Ectodermal cell (in vitro differentiated cells): ENCODE measurements around the gene MTG1.
"Not testable (repeated sequence)": the region's sequence is repeated elsewhere in the genome, so short reads cannot be mapped to it uniquely, and the experiment has no call there.

Source experiments
- H3K27ac ChIP-seq: 2 replicates; pipeline ENCODE4 v1.7.0; 2013; ENCODE audit warnings: mild to moderate bottlenecking, low read depth, low read length; ENCODE audit not compliant: insufficient read depth, poor library complexity, severe bottlenecking
- H3K27me3 ChIP-seq: 2 replicates; pipeline ENCODE4 v1.7.0; 2013; ENCODE audit warnings: mild to moderate bottlenecking, low read length; ENCODE audit not compliant: insufficient read depth, control insufficient read depth, poor library complexity, severe bottlenecking
- H3K36me3 ChIP-seq: one replicate; pipeline ENCODE4 v1.7.0; 2013; ENCODE audit warnings: low read length; ENCODE audit not compliant: control insufficient read depth, insufficient read depth
- H3K4me1 ChIP-seq: one replicate; pipeline ENCODE4 v1.7.0; 2013; ENCODE audit warnings: low read length; ENCODE audit not compliant: control insufficient read depth, insufficient read depth
- H3K4me3 ChIP-seq: 2 replicates; pipeline ENCODE4 v1.7.0; 2013; ENCODE audit warnings: low read depth, low read length, control low read depth; ENCODE audit not compliant: insufficient read depth
- H3K9me3 ChIP-seq: 2 replicates; pipeline ENCODE4 v1.7.0; 2013; ENCODE audit warnings: mild to moderate bottlenecking, low read length, moderate library complexity; ENCODE audit not compliant: control insufficient read depth
- whole genome bisulfite sequencing, 2 experiments: methylation state at CpG; one replicate each; pipeline ENCODE4 v1.1.7; 2013; ENCODE audit warnings: missing lambda C conversion rate in 2 of 2; 5-methylcytosine and 5-hydroxymethylcytosine counted together

MTG1 gene

DNA sequence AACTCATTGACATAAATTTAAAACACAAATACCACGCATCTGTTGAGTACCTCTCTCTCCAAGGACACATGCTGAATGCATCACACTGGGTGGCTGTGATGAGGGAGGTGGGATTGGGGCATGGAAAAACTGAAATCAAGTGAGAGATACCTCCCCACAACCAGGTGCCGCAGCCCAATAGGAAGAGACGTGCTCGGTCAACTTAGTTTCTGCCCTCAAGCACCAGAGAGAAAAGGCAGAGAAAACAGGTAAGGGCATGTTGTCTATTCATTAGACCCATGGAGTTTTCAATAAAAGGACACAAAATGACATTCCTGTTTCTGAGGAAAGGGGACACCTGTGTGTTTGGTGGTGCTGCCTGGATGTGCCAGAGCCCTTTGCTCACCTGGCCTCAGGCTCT is 35.6 kb downstream of the MTG1 start:
- H3K4me1 ChIP-seq, H3K27me3 ChIP-seq, H3K36me3 ChIP-seq, H3K4me3 ChIP-seq, H3K9me3 ChIP-seq, H3K27ac ChIP-seq: not testable (repeated sequence)
- WGBS, 2 experiments, result 88 to 92% methylated on average over 3 of the region's 4 CpGs

DNA sequence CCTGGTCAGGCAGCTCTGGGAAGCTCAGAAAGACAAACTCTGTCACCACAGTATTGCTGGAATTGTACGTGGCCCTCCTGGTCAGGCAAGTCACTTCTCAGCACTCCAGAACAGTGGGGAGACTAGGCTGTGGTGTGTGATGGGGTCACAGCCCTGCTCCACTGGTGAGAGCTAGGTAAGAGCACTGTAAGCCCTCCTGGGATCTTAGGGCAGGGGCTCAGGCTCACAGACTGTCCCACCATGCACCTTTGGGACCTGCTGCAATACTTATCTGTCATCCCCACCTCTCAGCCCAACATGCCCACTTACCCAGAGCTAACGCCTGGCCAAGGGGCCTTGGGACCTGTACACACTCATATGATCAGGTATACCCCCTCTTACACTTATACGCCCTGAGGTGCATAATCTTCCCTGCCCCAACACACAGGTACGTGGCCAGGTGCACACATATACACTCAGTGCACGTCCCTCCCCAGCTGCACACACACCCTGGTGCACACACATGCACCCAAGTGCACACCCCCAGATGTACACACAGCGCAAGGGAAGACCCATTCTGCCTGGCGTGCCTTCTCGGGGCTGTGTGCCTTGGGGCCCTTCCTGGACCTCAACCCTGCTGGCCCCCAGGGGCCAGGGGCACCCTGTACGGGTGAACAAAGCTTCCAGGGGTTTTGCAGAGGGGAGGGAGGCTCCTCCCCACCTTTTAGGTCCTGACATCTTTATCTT is 38.1 kb downstream of the MTG1 start:
- H3K27me3 ChIP-seq, H3K27ac ChIP-seq, H3K36me3 ChIP-seq, H3K4me3 ChIP-seq, H3K4me1 ChIP-seq, H3K9me3 ChIP-seq: not testable (repeated sequence)
- 61 to 85% methylated on average over 2 to 4 of the region's 9 CpGs for WGBS, 2 experiments

GRCh38 chr10:133432789-133433188 is 38.8 kb downstream of the MTG1 start:
- H3K27me3 ChIP-seq, H3K27ac ChIP-seq, H3K9me3 ChIP-seq, H3K4me3 ChIP-seq, H3K4me1 ChIP-seq, H3K36me3 ChIP-seq: not testable (repeated sequence)
- 88 to 100% methylated on average over 4 to 6 of the region's 25 CpGs for WGBS, 2 experiments

GRCh38 chr10:133438711-133439273 is 44.8 kb downstream of the MTG1 start:
- H3K36me3 ChIP-seq, result no peaks in the 10 kb centered on the region
- no peaks in the 10 kb centered on the region for H3K4me1 ChIP-seq
- H3K27ac ChIP-seq, result no peak overlapping the region
- no peaks in the 10 kb centered on the region for H3K27me3 ChIP-seq
- WGBS, 2 experiments, result 71 to 78% methylated on average over 11 of the region's 11 CpGs
- H3K4me3 ChIP-seq, result no peak overlapping the region
- peaks cover 3% of the 10 kb centered on the region for H3K9me3 ChIP-seq

- Histone ChIP-seq H3K9me3 (peaks cover 3% of the 10 kb centered on the region), H3K27ac (no peak overlapping the region), H3K27me3 (no peaks in the 10 kb centered on the region), H3K36me3 (no peaks in the 10 kb centered on the region), H3K4me1 (no peaks in the 10 kb centered on the region), H3K4me3 (no peak overlapping the region)
- WGBS, 2 experiments, result 85 to 86% methylated on average over 25 of the region's 25 CpGs
Measured at GRCh38 chr10:133439517-133440461, 45.8 kb downstream of the MTG1 start.

DNA sequence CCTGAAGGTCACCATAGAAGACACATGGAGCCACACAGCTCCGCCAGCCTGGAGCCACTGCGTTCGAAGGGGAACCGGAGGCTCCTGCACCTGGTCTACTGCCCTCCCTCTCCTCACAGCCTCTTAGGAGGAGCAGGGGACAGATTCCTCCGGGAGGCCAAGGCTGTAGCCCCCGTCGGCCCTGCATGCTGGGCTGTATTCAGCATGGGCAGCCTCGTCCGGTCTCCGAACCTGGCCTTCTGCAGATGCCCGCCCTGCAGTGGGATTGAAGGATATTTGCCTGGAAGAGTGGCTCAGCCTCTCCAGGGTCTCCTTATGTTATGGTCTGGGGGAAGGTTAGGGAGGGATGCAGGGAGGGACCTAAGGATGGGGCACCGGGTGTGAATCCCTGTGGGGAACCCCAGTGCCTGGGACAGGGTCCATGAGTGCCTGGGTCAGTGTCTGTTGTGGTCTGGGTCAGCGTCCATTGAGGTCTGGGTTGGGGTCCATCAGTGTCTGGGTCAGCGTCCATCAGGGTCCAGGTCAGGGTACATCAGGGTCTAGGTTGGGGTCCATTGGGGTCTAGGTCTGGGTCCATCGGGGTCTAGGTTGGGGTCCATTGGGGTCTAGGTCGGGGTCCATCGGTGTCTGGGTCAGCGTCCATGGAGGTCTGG is 46.8 kb downstream of the MTG1 start:
- H3K27ac ChIP-seq, result no peak overlapping the region
- WGBS, 2 experiments, result 88 to 90% methylated on average over 14 of the region's 18 CpGs
- no peaks in the 10 kb centered on the region for H3K36me3 ChIP-seq
- no peaks in the 10 kb centered on the region for H3K27me3 ChIP-seq
- peaks cover 5% of the 10 kb centered on the region for H3K9me3 ChIP-seq
- H3K4me3 ChIP-seq, result no peak overlapping the region
- no peaks in the 10 kb centered on the region for H3K4me1 ChIP-seq

- WGBS, 2 experiments, result 92 to 93% methylated on average over 13 to 14 of the region's 21 CpGs
- H3K9me3 ChIP-seq, H3K4me3 ChIP-seq, H3K27ac ChIP-seq, H3K27me3 ChIP-seq, H3K36me3 ChIP-seq, H3K4me1 ChIP-seq: not testable (repeated sequence)
Measured at GRCh38 chr10:133441356-133441755, 47.4 kb downstream of the MTG1 start.

- Histone ChIP-seq H3K27ac (no peak overlapping the region), H3K4me1 (no peaks in the 10 kb centered on the region), H3K27me3 (no peaks in the 10 kb centered on the region), H3K9me3 (peaks cover 5% of the 10 kb centered on the region), H3K4me3 (no peak overlapping the region), H3K36me3 (no peaks in the 10 kb centered on the region)
- WGBS, 2 experiments, result 75 to 76% methylated on average over 12 of the region's 12 CpGs
Measured at GRCh38 chr10:133441780-133442179, 47.8 kb downstream of the MTG1 start.

DNA sequence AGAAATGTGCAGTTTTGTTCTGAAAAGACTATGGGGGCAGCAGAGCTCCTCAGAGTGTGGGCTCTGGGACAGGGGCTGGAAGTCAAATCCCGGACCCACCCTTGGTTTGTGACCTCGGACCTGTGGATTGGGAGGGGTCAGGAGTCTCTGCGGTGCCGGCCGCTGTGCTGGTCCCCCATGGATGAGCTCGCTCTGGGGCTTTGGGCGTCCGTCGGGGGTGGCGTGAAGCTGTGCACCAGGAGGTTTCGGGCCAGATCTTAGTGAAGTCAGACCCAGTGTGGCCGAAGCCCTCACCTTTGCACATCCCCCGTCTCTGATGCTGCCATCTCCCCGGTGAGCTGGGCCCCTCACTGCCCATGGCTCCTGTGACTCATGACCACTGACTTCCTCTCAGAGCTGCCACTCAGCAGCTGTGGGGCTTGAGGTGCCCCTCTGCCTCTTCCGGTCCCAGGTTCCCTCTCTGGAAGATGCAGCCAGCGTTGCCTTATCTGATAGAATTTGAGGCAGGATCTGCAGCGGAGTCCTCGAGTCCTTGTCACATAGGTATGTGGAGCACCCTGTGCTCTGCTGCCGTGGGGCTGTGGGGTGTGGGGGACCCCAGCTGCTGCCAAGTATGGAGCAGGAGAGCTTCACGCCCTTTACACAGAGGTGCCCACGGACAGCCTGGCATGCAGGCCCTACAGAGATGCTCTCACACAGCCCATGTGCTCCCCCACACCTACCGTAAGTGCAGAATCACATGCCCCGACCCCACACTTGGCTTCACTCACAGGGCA is 48.4 kb downstream of the MTG1 start:
- Histone ChIP-seq H3K9me3 (peaks cover 5% of the 10 kb centered on the region), H3K27ac (no peak overlapping the region), H3K36me3 (no peaks in the 10 kb centered on the region), H3K4me1 (no peaks in the 10 kb centered on the region), H3K4me3 (no peak overlapping the region), H3K27me3 (no peaks in the 10 kb centered on the region)
- WGBS, 2 experiments, result 85 to 86% methylated on average over 23 of the region's 23 CpGs
